ENCODE data around the gene IL4R.

The IL4R gene

DNA sequence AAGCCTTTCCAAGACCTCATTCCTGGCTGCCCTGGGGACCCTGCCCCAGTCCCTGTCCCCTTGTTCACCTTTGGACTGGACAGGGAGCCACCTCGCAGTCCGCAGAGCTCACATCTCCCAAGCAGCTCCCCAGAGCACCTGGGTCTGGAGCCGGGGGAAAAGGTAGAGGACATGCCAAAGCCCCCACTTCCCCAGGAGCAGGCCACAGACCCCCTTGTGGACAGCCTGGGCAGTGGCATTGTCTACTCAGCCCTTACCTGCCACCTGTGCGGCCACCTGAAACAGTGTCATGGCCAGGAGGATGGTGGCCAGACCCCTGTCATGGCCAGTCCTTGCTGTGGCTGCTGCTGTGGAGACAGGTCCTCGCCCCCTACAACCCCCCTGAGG, 49.5 kb downstream of the IL4R start:
- Histone ChIP-seq H3K4me3 (ENCODE audit: low read length, poor library complexity, severe bottlenecking) (no peak overlapping the region), H3K36me3 (ENCODE audit: insufficient read depth, low read length) (no peaks in the 10 kb centered on the region; the same call in 1 of the 2 replicates), H3K9ac (ENCODE audit: low read depth, low read length, poor library complexity, severe bottlenecking) (no peak overlapping the region), H4K20me1 (ENCODE audit: insufficient read depth, low read length, poor library complexity, severe bottlenecking) (no peaks in the 10 kb centered on the region), H3K4me1 (ENCODE audit: insufficient read depth, low read length, poor library complexity, severe bottlenecking) (peaks cover 14% of the 10 kb centered on the region), H3K4me2 (ENCODE audit: low read depth, low read length, poor library complexity, severe bottlenecking) (no peak overlapping the region), H3F3A (ENCODE audit: low read depth) (peaks cover 12% of the 10 kb centered on the region), H2AFZ (ENCODE audit: low read length) (no peak overlapping the region), H3K27me3 (ENCODE audit: insufficient read depth, low read length, poor library complexity, severe bottlenecking) (no peaks in the 10 kb centered on the region), H3K9me3 (ENCODE audit: insufficient read depth, low read depth, low read length) (no peaks in the 10 kb centered on the region), H3K79me2 (ENCODE audit: insufficient read depth, low read length) (no peaks in the 10 kb centered on the region), H3K9me2 (replicated peaks; ENCODE audit: low read depth, low read length) (no peaks in the 10 kb centered on the region)
- TF ChIP-seq CTCF (conservative IDR thresholded peaks at IDR 0.05; ENCODE audit: low read length) (no peak), EZH2phosphoT487 (IDR thresholded peaks at IDR 0.05; ENCODE audit: borderline replicate concordance) (no peak)

DNA sequence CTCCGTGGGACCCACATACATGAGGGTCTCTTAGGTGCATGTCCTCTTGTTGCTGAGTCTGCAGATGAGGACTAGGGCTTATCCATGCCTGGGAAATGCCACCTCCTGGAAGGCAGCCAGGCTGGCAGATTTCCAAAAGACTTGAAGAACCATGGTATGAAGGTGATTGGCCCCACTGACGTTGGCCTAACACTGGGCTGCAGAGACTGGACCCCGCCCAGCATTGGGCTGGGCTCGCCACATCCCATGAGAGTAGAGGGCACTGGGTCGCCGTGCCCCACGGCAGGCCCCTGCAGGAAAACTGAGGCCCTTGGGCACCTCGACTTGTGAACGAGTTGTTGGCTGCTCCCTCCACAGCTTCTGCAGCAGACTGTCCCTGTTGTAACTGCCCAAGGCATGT, 50.0 kb downstream of the IL4R start:
- Histone ChIP-seq H3F3A (ENCODE audit: low read depth) (peaks cover 12% of the 10 kb centered on the region), H3K9me2 (replicated peaks; ENCODE audit: low read depth, low read length) (no peaks in the 10 kb centered on the region), H3K79me2 (ENCODE audit: insufficient read depth, low read length) (no peaks in the 10 kb centered on the region), H3K27me3 (ENCODE audit: insufficient read depth, low read length, poor library complexity, severe bottlenecking) (no peaks in the 10 kb centered on the region), H4K20me1 (ENCODE audit: insufficient read depth, low read length, poor library complexity, severe bottlenecking) (no peaks in the 10 kb centered on the region), H2AFZ (ENCODE audit: low read length) (no peak overlapping the region), H3K36me3 (ENCODE audit: insufficient read depth, low read length) (no peaks in the 10 kb centered on the region; the same call in 1 of the 2 replicates), H3K4me3 (ENCODE audit: low read length, poor library complexity, severe bottlenecking) (no peak overlapping the region), H3K9ac (ENCODE audit: low read depth, low read length, poor library complexity, severe bottlenecking) (no peak overlapping the region), H3K4me1 (ENCODE audit: insufficient read depth, low read length, poor library complexity, severe bottlenecking) (peaks cover 14% of the 10 kb centered on the region), H3K4me2 (ENCODE audit: low read depth, low read length, poor library complexity, severe bottlenecking) (no peak overlapping the region), H3K9me3 (ENCODE audit: insufficient read depth, low read depth, low read length) (no peaks in the 10 kb centered on the region)
- no peak for TF ChIP-seq CTCF (conservative IDR thresholded peaks at IDR 0.05; ENCODE audit: low read length)
- TF ChIP-seq EZH2phosphoT487 (IDR thresholded peaks at IDR 0.05; ENCODE audit: borderline replicate concordance): no peak

GRCh38 chr16:27364493-27365141, 50.8 kb downstream of the IL4R start:
- Histone ChIP-seq H3K9me3 (ENCODE audit: insufficient read depth, low read depth, low read length) (no peaks in the 10 kb centered on the region; the same call in 1 of the 2 replicates), H4K20me1 (ENCODE audit: insufficient read depth, low read length, poor library complexity, severe bottlenecking) (no peaks in the 10 kb centered on the region), H3K4me2 (ENCODE audit: low read depth, low read length, poor library complexity, severe bottlenecking) (no peak overlapping the region), H2AFZ (ENCODE audit: low read length) (no peak overlapping the region), H3F3A (ENCODE audit: low read depth) (peaks cover 12% of the 10 kb centered on the region), H3K36me3 (ENCODE audit: insufficient read depth, low read length) (no peaks in the 10 kb centered on the region; the same call in 1 of the 2 replicates), H3K79me2 (ENCODE audit: insufficient read depth, low read length) (no peaks in the 10 kb centered on the region), H3K9me2 (replicated peaks; ENCODE audit: low read depth, low read length) (no peaks in the 10 kb centered on the region), H3K27me3 (ENCODE audit: insufficient read depth, low read length, poor library complexity, severe bottlenecking) (no peaks in the 10 kb centered on the region), H3K9ac (ENCODE audit: low read depth, low read length, poor library complexity, severe bottlenecking) (no peak overlapping the region), H3K4me1 (ENCODE audit: insufficient read depth, low read length, poor library complexity, severe bottlenecking) (peaks cover 14% of the 10 kb centered on the region), H3K4me3 (ENCODE audit: low read length, poor library complexity, severe bottlenecking) (no peak overlapping the region)
- TF ChIP-seq EZH2phosphoT487 (IDR thresholded peaks at IDR 0.05; ENCODE audit: borderline replicate concordance): no peak
- no peak for TF ChIP-seq CTCF (conservative IDR thresholded peaks at IDR 0.05; ENCODE audit: low read length)

Data from Loucy (cell line).